Stimulated activated CD8-positive, alpha-beta memory T cell treated with anti-CD3 and anti-CD28 coated beads, Interleukin-12 subunit alpha, Interleukin-12 subunit beta, amount 100 ng/mL, for 1 hour (primary cell): Measurements from ENCODE around the gene AK4.
"Not testable (repeated sequence)": the region's sequence is repeated elsewhere in the genome, so short reads cannot be mapped to it uniquely, and the experiment has no call there.

Source experiments
- DNase-seq: peaks from one replicate; pipeline ENCODE4 v3.0.0-alpha.2; 2020; ENCODE audit warnings: low read depth

AK4 gene

GRCh38 chr1:65214340-65215027, 66.5 kb downstream of the AK4 start:
- no peak for DNase-seq

GRCh38 chr1:65216989-65217388, 69.0 kb downstream of the AK4 start:
- DNase-seq = no peak

- DNase-seq = no peak
Observed at GRCh38 chr1:65221638-65222339, 73.8 kb downstream of the AK4 start.

- DNase-seq = no peak
Observed at GRCh38 chr1:65222340-65222940, 74.4 kb downstream of the AK4 start.

- DNase-seq = no peak
Observed at GRCh38 chr1:65224681-65225091, 76.7 kb downstream of the AK4 start.

GRCh38 chr1:65225179-65225578, 77.2 kb downstream of the AK4 start:
- DNase-seq = no peak

GRCh38 chr1:65229201-65229600, 81.2 kb downstream of the AK4 start:
- no peak for DNase-seq

- no peak for DNase-seq
Observed at GRCh38 chr1:65229754-65230339, 81.8 kb downstream of the AK4 start.

- no peak for DNase-seq
Observed at GRCh38 chr1:65230731-65231481, 82.9 kb downstream of the AK4 start.

- DNase-seq = no peak
Observed at GRCh38 chr1:65231718-65232330, 83.8 kb downstream of the AK4 start.

GRCh38 chr1:65232461-65232990, 84.5 kb downstream of the AK4 start:
- no peak for DNase-seq

- DNase-seq = no peak
Observed at GRCh38 chr1:65233782-65234181, 85.8 kb downstream of the AK4 start.

GRCh38 chr1:65235867-65236805, 88.1 kb downstream of the AK4 start:
- DNase-seq = no peak

GRCh38 chr1:65237088-65237487, 89.1 kb downstream of the AK4 start:
- DNase-seq = not testable (repeated sequence)

GRCh38 chr1:65237503-65237902, 89.5 kb downstream of the AK4 start:
- no peak for DNase-seq

GRCh38 chr1:65238010-65238409, 90.0 kb downstream of the AK4 start:
- no peak for DNase-seq

GRCh38 chr1:65243491-65243890, 95.5 kb downstream of the AK4 start:
- DNase-seq = no peak

- DNase-seq = no peak
Observed at GRCh38 chr1:65245295-65245694, 97.3 kb downstream of the AK4 start.

GRCh38 chr1:65247419-65248359, 99.7 kb downstream of the AK4 start:
- DNase-seq = no peak
